B cell (primary cell): ENCODE data around the gene ALDH3A1. TPM values are rescaled to one million over a fixed set of nuclear protein-coding genes. Genes with fewer than 3 reads are reported as not detected.

Experiments used
- ATAC-seq: fragments of 200-7000 bp; cut with Tn5 transposase; one replicate; pipeline ENCODE4 v1.10.0; 2021; ENCODE audit warnings: low read depth, mild to moderate bottlenecking, moderate number of reproducible peaks, moderate library complexity
- CTCF ChIA-PET: fragments of 350-600 bp; sonication (Branson Sonifier 250); formaldehyde crosslinking; loops from one replicate; lab custom pipeline; 2021; ENCODE audit warnings: antibody characterized with exemption, inconsistent platforms; lab: Charles Lee
- POLR2A ChIA-PET: fragments of 350-600 bp; sonication (Branson Sonifier 250); formaldehyde crosslinking; loops from one replicate; lab custom pipeline; 2021; ENCODE audit warnings: antibody characterized with exemption; lab: Charles Lee
- DNase-seq: peaks from one replicate; pipeline ENCODE4 v3.0.0; 2013
- H2AFZ ChIP-seq: 2 replicates; pipeline ENCODE4 v1.6.1; 2012; ENCODE audit warnings: mild to moderate bottlenecking, low read depth, low read length; ENCODE audit not compliant: insufficient read depth, poor library complexity, severe bottlenecking
- H3K27ac ChIP-seq, 2 donors: 1 replicate in 1 of 2; 2 replicates in 1 of 2; pipeline ENCODE4 v1.5.1; 2012 to 2013; ENCODE audit warnings: low read length in 2 of 2, mild to moderate bottlenecking in 2 of 2, moderate library complexity in 1 of 2
- H3K27me3 ChIP-seq, 4 experiments: fragments of 200-600 bp in 1 of 4; sonication (generic) in 1 of 4; replicated peaks in 1 of 4; 1 replicate in 2 of 4; 2 replicates in 2 of 4; pipeline versions ENCODE4 v1.6.1 to v1.7.0; 2013 to 2016; ENCODE audit warnings: low read length in 3 of 4, mild to moderate bottlenecking in 2 of 4, mixed read lengths in 1 of 4, moderate library complexity in 1 of 4; ENCODE audit not compliant: insufficient read depth in 4 of 4, control insufficient read depth in 3 of 4; ENCODE audit errors: control extremely low read depth in 1 of 4
- H3K36me3 ChIP-seq, 2 experiments: replicated peaks in 1 of 2; 1 replicate in 1 of 2; 2 replicates in 1 of 2; pipeline versions ENCODE4 v1.6.1 to v1.7.1; 2013; ENCODE audit warnings: low read length in 1 of 2; ENCODE audit not compliant: insufficient read depth in 2 of 2, control insufficient read depth in 1 of 2; ENCODE audit errors: control extremely low read depth in 1 of 2, extremely low read depth in 1 of 2
- H3K4me1 ChIP-seq, 2 donors: fragments of 200-600 bp in 1 of 2; sonication (generic) in 1 of 2; 1 replicate in 1 of 2; 2 replicates in 1 of 2; pipeline versions ENCODE4 v1.5.1 to v1.6.1; 2013 to 2017; ENCODE audit warnings: low read length in 2 of 2; ENCODE audit not compliant: control insufficient read depth in 2 of 2, insufficient read depth in 2 of 2
- H3K4me2 ChIP-seq: replicated peaks from 2 replicates; pipeline ENCODE3; 2012; ENCODE audit warnings: mild to moderate bottlenecking, low read depth, low read length; ENCODE audit not compliant: poor library complexity, severe bottlenecking
- H3K4me3 ChIP-seq, 5 experiments: fragments of 200-600 bp in 1 of 5; sonication (generic) in 1 of 5; 1 replicate in 3 of 5; 2 replicates in 2 of 5; pipeline versions ENCODE4 v1.5.1 to v1.7.0; 2011 to 2016; ENCODE audit warnings: low read length in 4 of 5, mild to moderate bottlenecking in 4 of 5, low read depth in 2 of 5, control low read depth in 1 of 5, moderate library complexity in 1 of 5; ENCODE audit not compliant: insufficient read depth in 1 of 5; ENCODE audit errors: control extremely low read depth in 1 of 5, extremely low read depth in 1 of 5
- H3K79me2 ChIP-seq: fragments of 200-600 bp; sonication (generic); one replicate; pipeline ENCODE4 v1.6.0; 2016; ENCODE audit warnings: low read length; ENCODE audit not compliant: control insufficient read depth, insufficient read depth
- H3K9ac ChIP-seq: fragments of 200-600 bp; sonication (generic); 2 replicates; pipeline ENCODE4 v1.6.1; 2017; ENCODE audit warnings: mild to moderate bottlenecking, low read length, moderate library complexity
- H3K9me3 ChIP-seq, 3 donors: one replicate each; pipeline versions ENCODE4 v1.6.1 to v1.7.1; 2013; ENCODE audit warnings: low read length in 2 of 3; ENCODE audit not compliant: control insufficient read depth in 2 of 3, insufficient read depth in 1 of 3; ENCODE audit errors: control extremely low read depth in 1 of 3
- H4K20me1 ChIP-seq: 2 replicates; pipeline ENCODE4 v1.6.0; 2012; ENCODE audit warnings: mild to moderate bottlenecking, low read length; ENCODE audit not compliant: insufficient read depth, control insufficient read depth, poor library complexity, severe bottlenecking
- H3K27ac Mint-ChIP-seq: one replicate; pipeline ENCODE4 v1.8.0; 2021; ENCODE audit warnings: mixed read lengths
- H3K27me3 Mint-ChIP-seq: one replicate; pipeline ENCODE4 v1.8.0; 2021; ENCODE audit warnings: mixed read lengths
- H3K4me1 Mint-ChIP-seq: one replicate; pipeline ENCODE4 v1.8.0; 2021; ENCODE audit warnings: mixed read lengths
- H3K4me3 Mint-ChIP-seq: one replicate; pipeline ENCODE4 v1.8.0; 2021; ENCODE audit warnings: mixed read lengths
- H3K9me3 Mint-ChIP-seq: one replicate; pipeline ENCODE4 v1.8.0; 2022; ENCODE audit warnings: mixed read lengths; ENCODE audit not compliant: insufficient read depth
- EZH2 ChIP-seq: IDR thresholded peaks from 2 replicates; pipeline ENCODE4 v1.6.1; 2012; ENCODE audit warnings: borderline replicate concordance, low read depth, mild to moderate bottlenecking, moderate library complexity, low read length; ENCODE audit not compliant: insufficient read depth, poor library complexity, severe bottlenecking
- WGBS: methylation state at CpG from one replicate; pipeline ENCODE4 v1.1.5; 2013; ENCODE audit warnings: missing lambda C conversion rate; ENCODE audit not compliant: insufficient coverage; 5-methylcytosine and 5-hydroxymethylcytosine counted together
- intact Hi-C: fragments of 100-400 bp; cut with micrococcal nuclease; formaldehyde crosslinking; loops from one replicate; pipeline ENCODE4 v1.10.0; 2022
- polyA plus RNA-seq: library from polyadenylated mRNA; depleted of rRNA; stranded (reverse); fragments of >200 nt; gene quantifications from 2 replicates; pipeline ENCODE4 v1.2.3, GENCODE V29; 2012
- total RNA-seq, 2 donors: library from RNA; stranded (reverse); fragments of 120-200 nt in 1 of 2; gene quantifications; 1 replicate in 1 of 2; 2 replicates in 1 of 2; pipeline versions ENCODE4 v1.2.3 to v1.2.4, GENCODE V29; 2013 to 2022
- TF ChIP-seq, protein P1 (sequence below): fragments of 200-600 bp; IDR thresholded peaks from one replicate; pipeline ENCODE4 v1.8.0; 2022; ENCODE audit warnings: antibody characterized with exemption, mild to moderate bottlenecking

Gene ALDH3A1
- total and polyA plus RNA-seq, 2 donors (not counting 1 experiment from before 2014, with no cell fraction given) = not detected

DNA sequence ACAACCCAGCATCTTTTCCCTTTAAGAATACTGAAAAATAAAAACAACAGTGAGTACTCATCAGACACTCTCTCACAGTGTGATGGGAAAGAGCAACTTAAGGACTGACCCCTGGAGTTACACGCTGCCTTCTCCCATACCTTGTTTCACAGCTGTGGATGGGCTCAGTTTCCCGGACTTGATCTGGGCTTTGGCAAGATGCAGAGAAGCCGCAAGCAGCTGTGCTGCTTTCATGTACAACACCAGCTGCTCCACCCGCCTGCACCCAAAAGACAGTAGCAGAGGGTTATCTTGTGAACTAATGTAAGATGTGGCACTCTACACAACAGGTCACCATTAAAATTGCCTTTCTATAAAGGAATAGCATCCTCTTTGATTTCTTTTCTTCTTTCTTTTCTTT lies 32.7 kb upstream of the ALDH3A1 start:
- Mint-ChIP-seq H3K27me3 (no peaks in the 10 kb centered on the region), H3K4me3 (no peak overlapping the region), H3K9me3 (no peaks in the 10 kb centered on the region), H3K27ac (no peak overlapping the region), H3K4me1 (no peaks in the 10 kb centered on the region)
- H3K9me3 ChIP-seq = no peaks in the 10 kb centered on the region
- H3K79me2 ChIP-seq = no peaks in the 10 kb centered on the region
- H4K20me1 ChIP-seq = no peaks in the 10 kb centered on the region
- no CpG with 5 or more reads among the region's 4 CpGs for WGBS
- no peak overlapping the region for H3K4me3 ChIP-seq
- H3K4me1 ChIP-seq = no peaks in the 10 kb centered on the region
- DNase-seq (no peak), ATAC-seq (no peak)
- CTCF ChIA-PET = no interaction called here
- no peak overlapping the region for H3K9ac ChIP-seq
- no peak overlapping the region for H3K27ac ChIP-seq
- H3K27me3 ChIP-seq = no peaks in the 10 kb centered on the region
- POLR2A ChIA-PET = no interaction called here
- no peak overlapping the region for H3K4me2 ChIP-seq
- H3K36me3 ChIP-seq = no peaks in the 10 kb centered on the region
- H2AFZ ChIP-seq = no peak overlapping the region
- TF ChIP-seq, protein P1, sequence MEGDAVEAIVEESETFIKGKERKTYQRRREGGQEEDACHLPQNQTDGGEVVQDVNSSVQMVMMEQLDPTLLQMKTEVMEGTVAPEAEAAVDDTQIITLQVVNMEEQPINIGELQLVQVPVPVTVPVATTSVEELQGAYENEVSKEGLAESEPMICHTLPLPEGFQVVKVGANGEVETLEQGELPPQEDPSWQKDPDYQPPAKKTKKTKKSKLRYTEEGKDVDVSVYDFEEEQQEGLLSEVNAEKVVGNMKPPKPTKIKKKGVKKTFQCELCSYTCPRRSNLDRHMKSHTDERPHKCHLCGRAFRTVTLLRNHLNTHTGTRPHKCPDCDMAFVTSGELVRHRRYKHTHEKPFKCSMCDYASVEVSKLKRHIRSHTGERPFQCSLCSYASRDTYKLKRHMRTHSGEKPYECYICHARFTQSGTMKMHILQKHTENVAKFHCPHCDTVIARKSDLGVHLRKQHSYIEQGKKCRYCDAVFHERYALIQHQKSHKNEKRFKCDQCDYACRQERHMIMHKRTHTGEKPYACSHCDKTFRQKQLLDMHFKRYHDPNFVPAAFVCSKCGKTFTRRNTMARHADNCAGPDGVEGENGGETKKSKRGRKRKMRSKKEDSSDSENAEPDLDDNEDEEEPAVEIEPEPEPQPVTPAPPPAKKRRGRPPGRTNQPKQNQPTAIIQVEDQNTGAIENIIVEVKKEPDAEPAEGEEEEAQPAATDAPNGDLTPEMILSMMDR = no peak
- no peak for TF ChIP-seq EZH2
- intact Hi-C loops = no loop called here

DNA sequence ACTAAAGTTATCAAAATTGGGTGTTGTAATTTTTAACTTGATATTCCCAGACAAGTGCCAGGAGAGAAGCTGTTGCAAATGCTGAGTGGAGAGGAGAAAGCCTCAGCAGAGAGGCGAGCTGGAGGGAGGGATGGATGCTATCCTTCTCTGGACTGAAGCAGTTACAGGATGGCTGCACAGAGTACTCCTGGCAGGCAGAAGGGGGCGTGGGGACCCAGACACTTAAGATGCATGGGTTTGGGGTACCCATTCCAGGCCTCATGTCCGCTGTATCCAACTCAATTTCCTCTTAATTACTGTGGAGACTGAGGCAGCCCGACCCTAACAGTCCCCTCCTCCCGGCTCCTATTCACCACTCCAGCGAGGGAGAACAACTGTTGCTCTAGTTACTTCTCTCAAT lies 25.4 kb upstream of the ALDH3A1 start:
- Histone ChIP-seq H3K27me3 (no peaks in the 10 kb centered on the region), H3K79me2 (no peaks in the 10 kb centered on the region), H3K27ac (no peak overlapping the region), H3K36me3 (no peaks in the 10 kb centered on the region), H3K4me2 (no peak overlapping the region), H3K9me3 (no peaks in the 10 kb centered on the region), H3K4me1 (no peaks in the 10 kb centered on the region), H3K4me3 (no peak overlapping the region), H2AFZ (no peak overlapping the region), H4K20me1 (no peaks in the 10 kb centered on the region), H3K9ac (no peak overlapping the region)
- no peaks in the 10 kb centered on the region for H3K9me3 Mint-ChIP-seq
- H3K27ac Mint-ChIP-seq = no peak overlapping the region
- TF ChIP-seq EZH2 = no peak
- TF ChIP-seq, protein P1 = no peak
- no peak overlapping the region for H3K4me3 Mint-ChIP-seq
- ATAC-seq = no peak
- no peak for DNase-seq
- CTCF ChIA-PET = interaction anchor here (1.6 kb wide), 1 partner anchor 258 kb away, joined by 4 read pairs; no protein-coding TSS in a partner anchor
- no peaks in the 10 kb centered on the region for H3K27me3 Mint-ChIP-seq
- H3K4me1 Mint-ChIP-seq = no peaks in the 10 kb centered on the region
- 91% methylated on average over 2 of the region's 6 CpGs for WGBS
- intact Hi-C loops = no loop called here
- POLR2A ChIA-PET = no interaction called here
